Neural cell (in vitro differentiated cells): ENCODE data around the gene TMPRSS6. TPM values are rescaled to one million over a fixed set of nuclear protein-coding genes. Genes with fewer than 3 reads are reported as not detected.

ENCODE experiments used
- H2AFZ ChIP-seq: fragments of 200-600, 300-800 bp; sonication (generic), shearing (Covaris generic); 2 replicates; pipeline ENCODE4 v1.6.0; 2014; ENCODE audit warnings: low read depth, mild to moderate bottlenecking, antibody characterized with exemption, low read length, moderate library complexity
- H3F3A ChIP-seq: fragments of 200-600 bp; shearing (Covaris generic); 2 replicates; pipeline ENCODE4 v1.6.1; 2016; ENCODE audit warnings: mild to moderate bottlenecking, moderate library complexity, mixed read lengths, antibody characterized with exemption, low read length; ENCODE audit not compliant: insufficient read depth, poor library complexity, severe bottlenecking
- H3K27ac ChIP-seq: fragments of 200-600, 300-800 bp; sonication (generic), shearing (Covaris generic); 2 replicates; pipeline ENCODE4 v1.5.1; 2014; ENCODE audit warnings: mild to moderate bottlenecking, low read length, moderate library complexity
- H3K27me3 ChIP-seq: fragments of 300-800, 200-600 bp; sonication (generic), shearing (Covaris generic); 2 replicates; pipeline ENCODE4 v1.6.0; 2014; ENCODE audit warnings: mild to moderate bottlenecking, low read depth, low read length, moderate library complexity; ENCODE audit not compliant: insufficient read depth
- H3K36me3 ChIP-seq: fragments of 300-800, 200-600 bp; sonication (generic), shearing (Covaris generic); 2 replicates; pipeline ENCODE4 v1.5.1; 2014; ENCODE audit warnings: mild to moderate bottlenecking, antibody characterized with exemption, low read length, moderate library complexity; ENCODE audit not compliant: insufficient read depth
- H3K4me2 ChIP-seq: fragments of 300-800, 200-600 bp; sonication (generic), shearing (Covaris generic); 2 replicates; pipeline ENCODE4 v1.6.0; 2014; ENCODE audit warnings: mild to moderate bottlenecking, low read length
- H3K4me3 ChIP-seq: fragments of 300-800, 200-600 bp; sonication (generic), shearing (Covaris generic); 2 replicates; pipeline ENCODE4 v1.5.1; 2014; ENCODE audit warnings: mild to moderate bottlenecking, low read length, moderate library complexity
- H3K79me2 ChIP-seq: fragments of 200-600 bp; shearing (Covaris generic); replicated peaks from 2 replicates; pipeline ENCODE4 v1.6.0; 2014; ENCODE audit warnings: mild to moderate bottlenecking, low read length, moderate library complexity; ENCODE audit not compliant: insufficient read depth
- H3K9ac ChIP-seq: fragments of 300-800, 200-600 bp; sonication (generic), shearing (Covaris generic); 2 replicates; pipeline ENCODE4 v1.6.1; 2016; ENCODE audit warnings: mild to moderate bottlenecking, low read length, mixed read lengths
- H3K9me2 ChIP-seq: fragments of 200-600 bp; shearing (Covaris generic); 2 replicates; pipeline ENCODE4 v1.6.1; 2016; ENCODE audit warnings: mild to moderate bottlenecking, low read length, mixed read lengths; ENCODE audit not compliant: insufficient read depth
- H3K9me3 ChIP-seq: fragments of 200-600, 300-800 bp; sonication (generic), shearing (Covaris generic); 2 replicates; pipeline ENCODE4 v1.6.1; 2016; ENCODE audit warnings: mild to moderate bottlenecking, mixed run types, low read length, moderate library complexity, mixed read lengths
- H4K20me1 ChIP-seq: fragments of 200-600 bp; shearing (Covaris generic); 2 replicates; pipeline ENCODE4 v1.6.1; 2016; ENCODE audit warnings: mild to moderate bottlenecking, mixed run types; ENCODE audit not compliant: insufficient read depth
- EP300 ChIP-seq: fragments of 450-650 bp; conservative IDR thresholded peaks from 2 replicates; pipeline ENCODE4 v1.6.1; 2014; ENCODE audit warnings: antibody characterized with exemption, mild to moderate bottlenecking, moderate library complexity; ENCODE audit not compliant: poor library complexity, severe bottlenecking
- EZH2 ChIP-seq: fragments of 200-600, 300-800 bp; shearing (Covaris generic), sonication (generic); IDR thresholded peaks from 2 replicates; pipeline ENCODE4 v1.6.1; 2014; ENCODE audit warnings: antibody characterized with exemption, low read length, borderline replicate concordance, mild to moderate bottlenecking; ENCODE audit not compliant: insufficient read depth, poor library complexity, severe bottlenecking
- POLR2AphosphoS5 ChIP-seq: IDR thresholded peaks from 2 replicates; pipeline ENCODE4 v1.6.1; 2012
- RAD21 ChIP-seq: fragments of 450-650 bp; conservative IDR thresholded peaks from 2 replicates; pipeline ENCODE4 v1.6.1; 2014; ENCODE audit warnings: antibody characterized with exemption, mild to moderate bottlenecking, moderate library complexity
- REST ChIP-seq: IDR thresholded peaks from 2 replicates; pipeline ENCODE4 v1.6.1; 2012; ENCODE audit warnings: borderline replicate concordance
- SMC3 ChIP-seq: fragments of 450-650 bp; conservative IDR thresholded peaks from 2 replicates; pipeline ENCODE4 v1.6.1; 2014; ENCODE audit warnings: antibody characterized with exemption, mild to moderate bottlenecking, moderate library complexity; ENCODE audit not compliant: poor library complexity
- TAF1 ChIP-seq: IDR thresholded peaks from 2 replicates; pipeline ENCODE4 v1.6.1; 2012; ENCODE audit warnings: low read depth
- polyA plus RNA-seq: library from polyadenylated mRNA; depleted of rRNA; stranded (reverse); fragments of >200 nt; gene quantifications from 2 replicates; pipeline ENCODE4 v1.2.3, GENCODE V29; 2014
- TF ChIP-seq, protein P1 (sequence below): fragments of 450-650 bp; IDR thresholded peaks from 2 replicates; pipeline ENCODE4 v1.5.1; 2014; ENCODE audit warnings: antibody characterized with exemption, mild to moderate bottlenecking, moderate library complexity; ENCODE audit not compliant: poor library complexity, severe bottlenecking

TMPRSS6 gene
- polyA plus RNA-seq, 1 donor from 2014 or later: not detected

DNA sequence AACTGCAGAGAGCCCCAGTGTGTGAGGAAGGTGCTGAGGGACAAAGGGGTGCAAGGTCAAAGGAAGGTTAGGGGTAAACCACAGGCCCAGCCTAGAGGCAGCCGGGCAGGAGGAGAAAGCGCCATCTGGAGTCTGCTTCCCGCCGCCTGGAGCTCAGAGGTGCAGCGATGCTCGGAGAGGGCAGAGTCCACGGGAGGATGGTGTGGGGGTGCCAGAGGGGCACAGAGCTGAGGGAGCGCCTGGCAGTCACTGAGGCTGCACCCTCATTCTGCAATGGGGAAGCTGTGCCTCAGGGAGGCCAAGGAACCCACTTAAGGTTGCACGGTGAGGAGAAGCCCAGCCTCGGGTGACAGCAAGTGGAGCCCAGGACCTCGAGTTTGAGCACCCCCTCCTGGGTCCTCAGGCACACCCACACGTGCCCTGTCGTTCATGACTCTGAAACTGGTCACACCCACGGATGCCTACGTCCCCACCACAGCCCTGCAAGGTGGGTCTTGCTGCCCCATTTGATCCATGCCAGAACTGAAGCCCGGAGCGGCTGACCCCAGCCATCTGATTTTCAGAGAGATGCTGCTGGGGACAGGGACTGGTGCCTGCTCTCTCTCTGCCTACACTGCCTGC, 38.6 kb upstream of the TMPRSS6 start:
- H3F3A ChIP-seq: no peaks in the 10 kb centered on the region
- H3K9ac ChIP-seq: no peak overlapping the region
- no peak overlapping the region for H3K4me3 ChIP-seq
- no peaks in the 10 kb centered on the region for H3K36me3 ChIP-seq
- H3K9me3 ChIP-seq: no peaks in the 10 kb centered on the region
- H3K27ac ChIP-seq: no peak overlapping the region
- no peaks in the 10 kb centered on the region for H3K79me2 ChIP-seq
- H3K9me2 ChIP-seq: no peaks in the 10 kb centered on the region
- no peak overlapping the region for H3K4me2 ChIP-seq
- no peaks in the 10 kb centered on the region for H4K20me1 ChIP-seq
- no peak overlapping the region for H2AFZ ChIP-seq
- H3K27me3 ChIP-seq: no peaks in the 10 kb centered on the region
- TF ChIP-seq RAD21 (no peak), REST (no peak), SMC3 (no peak), POLR2AphosphoS5 (no peak)
- TF ChIP-seq, protein P1, sequence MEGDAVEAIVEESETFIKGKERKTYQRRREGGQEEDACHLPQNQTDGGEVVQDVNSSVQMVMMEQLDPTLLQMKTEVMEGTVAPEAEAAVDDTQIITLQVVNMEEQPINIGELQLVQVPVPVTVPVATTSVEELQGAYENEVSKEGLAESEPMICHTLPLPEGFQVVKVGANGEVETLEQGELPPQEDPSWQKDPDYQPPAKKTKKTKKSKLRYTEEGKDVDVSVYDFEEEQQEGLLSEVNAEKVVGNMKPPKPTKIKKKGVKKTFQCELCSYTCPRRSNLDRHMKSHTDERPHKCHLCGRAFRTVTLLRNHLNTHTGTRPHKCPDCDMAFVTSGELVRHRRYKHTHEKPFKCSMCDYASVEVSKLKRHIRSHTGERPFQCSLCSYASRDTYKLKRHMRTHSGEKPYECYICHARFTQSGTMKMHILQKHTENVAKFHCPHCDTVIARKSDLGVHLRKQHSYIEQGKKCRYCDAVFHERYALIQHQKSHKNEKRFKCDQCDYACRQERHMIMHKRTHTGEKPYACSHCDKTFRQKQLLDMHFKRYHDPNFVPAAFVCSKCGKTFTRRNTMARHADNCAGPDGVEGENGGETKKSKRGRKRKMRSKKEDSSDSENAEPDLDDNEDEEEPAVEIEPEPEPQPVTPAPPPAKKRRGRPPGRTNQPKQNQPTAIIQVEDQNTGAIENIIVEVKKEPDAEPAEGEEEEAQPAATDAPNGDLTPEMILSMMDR: no peak

- H4K20me1 ChIP-seq: no peaks in the 10 kb centered on the region
- H3K4me3 ChIP-seq: no peak overlapping the region
- no peaks in the 10 kb centered on the region for H3F3A ChIP-seq
- no peak for TF ChIP-seq TAF1
- TF ChIP-seq EP300: no peak
- TF ChIP-seq POLR2AphosphoS5: no peak
- TF ChIP-seq RAD21: no peak
- no peak for TF ChIP-seq SMC3
- no peak for TF ChIP-seq EZH2
- H3K79me2 ChIP-seq: no peaks in the 10 kb centered on the region
- no peak overlapping the region for H3K9ac ChIP-seq
- no peak overlapping the region for H3K4me2 ChIP-seq
- no peaks in the 10 kb centered on the region for H3K9me3 ChIP-seq
- no peaks in the 10 kb centered on the region for H3K27me3 ChIP-seq
- no peak overlapping the region for H2AFZ ChIP-seq
- no peaks in the 10 kb centered on the region for H3K36me3 ChIP-seq
- no peaks in the 10 kb centered on the region for H3K9me2 ChIP-seq
- H3K27ac ChIP-seq: no peak overlapping the region
Measured at GRCh38 chr22:37147186-37147990, 37.9 kb upstream of the TMPRSS6 start.
